NCI-H1048 (cell line): ENCODE measurements around the gene SERPIND1.

Experiments
- DNase-seq: peaks from one replicate; lab custom pipeline; 2025; lab: John Stamatoyannopoulos, UW

The SERPIND1 gene

DNA sequence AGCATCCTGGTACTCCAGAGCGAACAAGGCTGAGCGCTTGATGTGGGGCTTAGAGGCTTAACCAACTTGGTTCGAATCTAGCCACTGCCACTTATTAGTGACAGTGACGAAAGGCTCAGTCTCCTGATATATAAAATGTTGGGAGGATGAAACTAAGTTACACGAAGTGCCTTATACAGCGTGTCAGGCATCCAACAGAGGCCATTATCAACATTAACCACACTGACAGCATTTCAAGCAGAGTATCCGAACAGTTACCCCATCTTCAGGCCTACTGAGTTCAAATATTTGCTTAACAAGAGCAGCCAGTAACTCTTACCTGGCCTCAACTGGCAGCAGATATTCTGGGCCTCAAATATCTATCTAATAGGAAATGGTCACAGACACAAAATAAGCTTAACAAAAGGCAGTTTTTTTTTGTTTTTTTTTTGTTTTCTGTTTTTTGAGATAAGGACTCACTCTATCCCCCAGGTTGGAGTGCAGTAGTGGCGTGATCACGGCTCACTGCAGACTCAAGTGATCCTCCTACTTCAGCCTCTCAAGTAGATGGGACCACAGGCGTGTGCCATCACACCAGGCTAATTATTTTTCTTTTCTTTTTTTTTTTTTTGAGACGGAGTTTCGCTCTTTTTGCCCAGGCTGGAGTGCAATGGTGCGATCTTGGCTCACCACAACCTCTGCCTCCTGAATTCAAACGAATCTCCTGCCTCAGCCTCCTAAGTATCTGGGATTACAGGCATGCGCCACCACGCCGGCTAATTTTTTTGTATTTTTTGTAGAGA is 2.9 kb downstream of the SERPIND1 start:
- DNase-seq: no peak

DNA sequence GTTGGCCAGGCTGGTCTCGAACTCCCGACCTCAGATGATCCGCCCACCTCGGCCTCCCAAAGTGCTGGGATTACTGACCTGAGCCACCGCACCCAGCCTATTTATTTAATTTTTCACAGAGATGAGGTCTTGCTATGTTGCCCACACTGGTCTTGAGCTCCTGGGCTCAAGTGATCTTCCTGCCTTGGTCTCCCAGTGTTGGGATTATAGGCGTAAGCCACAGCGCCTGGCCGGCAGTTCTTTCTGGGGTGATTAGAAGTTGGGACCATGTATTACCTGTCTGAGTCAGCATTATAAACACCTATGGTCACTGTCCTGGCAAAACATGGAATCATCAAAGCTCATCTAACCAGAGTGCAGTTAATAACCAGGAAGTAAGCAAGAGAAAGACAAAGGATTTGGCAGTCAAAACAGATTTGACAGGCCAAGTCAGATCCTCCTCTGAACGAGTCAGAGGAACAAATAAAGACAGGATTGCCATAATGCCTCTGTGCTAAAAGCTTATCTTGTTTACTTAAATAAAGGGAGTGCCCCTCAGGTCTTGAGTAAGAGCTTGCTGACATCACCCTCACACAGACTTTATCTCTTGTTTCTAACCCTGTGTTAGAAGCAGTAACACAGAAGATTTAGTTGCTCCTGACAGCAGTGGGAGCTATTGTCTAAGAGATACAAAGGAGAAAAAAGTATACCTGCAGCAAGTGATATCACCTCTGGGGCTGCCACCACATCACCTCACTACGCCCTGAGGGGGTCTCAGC is 3.7 kb downstream of the SERPIND1 start:
- DNase-seq: no peak

DNA sequence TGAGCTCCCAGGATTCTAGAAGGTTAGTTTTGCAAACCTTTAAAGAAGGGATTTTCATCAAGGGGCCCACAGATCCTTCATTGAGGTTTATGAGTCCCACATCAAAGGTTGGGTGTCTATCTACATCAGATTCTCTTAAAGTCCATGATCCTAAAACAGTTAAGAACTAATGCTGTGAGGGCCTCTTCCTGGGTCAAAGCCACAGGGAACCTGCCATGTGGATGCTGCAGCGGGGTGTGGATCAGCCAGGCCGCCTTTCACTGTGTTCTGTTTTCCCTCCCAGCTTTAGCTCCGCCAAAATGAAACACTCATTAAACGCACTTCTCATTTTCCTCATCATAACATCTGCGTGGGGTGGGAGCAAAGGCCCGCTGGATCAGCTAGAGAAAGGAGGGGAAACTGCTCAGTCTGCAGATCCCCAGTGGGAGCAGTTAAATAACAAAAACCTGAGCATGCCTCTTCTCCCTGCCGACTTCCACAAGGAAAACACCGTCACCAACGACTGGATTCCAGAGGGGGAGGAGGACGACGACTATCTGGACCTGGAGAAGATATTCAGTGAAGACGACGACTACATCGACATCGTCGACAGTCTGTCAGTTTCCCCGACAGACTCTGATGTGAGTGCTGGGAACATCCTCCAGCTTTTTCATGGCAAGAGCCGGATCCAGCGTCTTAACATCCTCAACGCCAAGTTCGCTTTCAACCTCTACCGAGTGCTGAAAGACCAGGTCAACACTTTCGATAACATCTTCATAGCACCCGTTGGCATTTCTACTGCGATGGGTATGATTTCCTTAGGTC is 5.3 kb downstream of the SERPIND1 start:
- no peak for DNase-seq

DNA sequence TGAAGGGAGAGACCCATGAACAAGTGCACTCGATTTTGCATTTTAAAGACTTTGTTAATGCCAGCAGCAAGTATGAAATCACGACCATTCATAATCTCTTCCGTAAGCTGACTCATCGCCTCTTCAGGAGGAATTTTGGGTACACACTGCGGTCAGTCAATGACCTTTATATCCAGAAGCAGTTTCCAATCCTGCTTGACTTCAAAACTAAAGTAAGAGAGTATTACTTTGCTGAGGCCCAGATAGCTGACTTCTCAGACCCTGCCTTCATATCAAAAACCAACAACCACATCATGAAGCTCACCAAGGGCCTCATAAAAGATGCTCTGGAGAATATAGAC is 5.9 kb downstream of the SERPIND1 start:
- no peak for DNase-seq

DNA sequence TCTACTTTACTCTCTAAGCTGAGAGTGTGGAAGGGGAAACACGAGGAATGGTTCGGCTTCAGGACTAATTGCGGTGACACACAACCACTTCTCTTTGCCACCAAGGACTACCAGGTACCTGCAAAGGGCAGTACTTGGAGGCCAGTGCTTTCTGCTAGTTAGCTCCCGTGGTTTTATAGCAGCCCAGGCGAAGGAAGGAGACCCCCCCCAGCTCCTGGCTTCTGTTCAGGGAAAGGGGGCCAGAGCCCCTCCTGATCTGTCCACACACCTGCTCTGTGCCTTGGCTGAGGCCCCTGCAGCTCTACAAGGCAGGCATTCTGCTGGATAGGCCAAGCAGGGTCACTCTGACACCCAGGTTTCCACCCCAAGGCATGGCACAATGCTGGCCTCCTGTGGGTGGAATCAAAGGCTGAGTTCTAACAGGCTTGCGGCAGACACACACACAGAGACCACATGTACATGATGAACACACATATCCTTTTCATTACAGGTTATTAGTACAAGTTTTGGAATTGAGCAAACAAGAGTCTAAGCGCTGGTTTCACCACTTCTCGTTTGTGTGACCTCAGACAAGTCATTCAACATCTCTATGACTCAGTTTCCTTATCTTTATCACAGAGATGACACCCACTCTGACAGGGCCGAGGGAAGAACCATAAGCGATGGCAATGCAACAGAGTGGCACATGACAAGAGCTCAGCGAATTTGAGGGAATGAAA is 7.5 kb downstream of the SERPIND1 start:
- no peak for DNase-seq

DNA sequence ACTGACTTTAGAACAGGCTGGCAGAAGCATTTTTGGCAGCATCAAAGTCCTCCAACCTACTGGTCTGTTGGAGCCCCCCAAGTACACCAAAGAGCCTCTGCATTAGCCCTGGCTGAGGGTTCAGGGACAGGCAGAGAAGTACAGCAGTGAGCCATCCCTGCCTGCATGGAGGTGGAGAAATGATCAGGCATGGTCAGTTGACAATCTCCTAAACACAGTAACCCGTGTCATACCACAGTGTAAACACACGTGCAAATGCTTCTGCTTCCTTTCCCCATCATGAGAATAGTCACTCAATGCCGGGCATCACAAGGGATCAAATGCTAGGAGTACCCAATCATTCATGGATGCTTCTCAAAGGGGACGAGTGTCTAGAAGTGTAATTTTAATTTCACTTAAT is 8.2 kb downstream of the SERPIND1 start:
- DNase-seq: no peak

DNA sequence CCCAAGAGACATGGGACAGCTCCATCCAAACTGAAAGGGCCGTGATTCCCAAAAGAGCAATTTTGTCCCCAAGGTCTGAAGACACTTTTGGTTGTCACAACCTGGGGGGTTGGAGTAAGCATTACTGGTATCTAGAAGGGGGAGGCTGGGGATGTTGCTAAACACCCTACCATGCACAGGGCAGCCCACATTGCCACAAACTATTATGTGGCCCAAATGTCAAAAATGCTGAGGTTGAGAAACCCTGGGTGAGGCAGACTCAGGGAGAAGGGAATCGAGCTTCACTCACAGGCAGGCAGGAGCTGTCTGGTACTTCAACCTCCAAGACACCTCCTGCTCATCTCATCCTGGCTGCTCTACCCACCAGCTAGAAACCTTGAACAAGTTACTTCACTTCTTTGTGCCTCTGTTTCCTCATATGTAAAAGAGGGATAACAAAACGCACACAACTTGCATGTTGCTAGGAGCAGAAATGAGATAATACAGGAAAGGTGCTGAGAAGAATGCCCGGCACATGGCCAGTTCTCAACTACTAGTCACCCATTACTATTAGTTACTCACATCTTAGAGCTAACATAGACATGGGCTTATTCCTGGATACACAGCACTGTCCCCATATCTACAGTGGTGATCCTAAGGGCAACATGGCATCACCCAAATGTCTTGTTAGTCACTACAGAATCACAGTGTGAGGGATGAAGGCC is 8.8 kb downstream of the SERPIND1 start:
- DNase-seq: no peak

DNA sequence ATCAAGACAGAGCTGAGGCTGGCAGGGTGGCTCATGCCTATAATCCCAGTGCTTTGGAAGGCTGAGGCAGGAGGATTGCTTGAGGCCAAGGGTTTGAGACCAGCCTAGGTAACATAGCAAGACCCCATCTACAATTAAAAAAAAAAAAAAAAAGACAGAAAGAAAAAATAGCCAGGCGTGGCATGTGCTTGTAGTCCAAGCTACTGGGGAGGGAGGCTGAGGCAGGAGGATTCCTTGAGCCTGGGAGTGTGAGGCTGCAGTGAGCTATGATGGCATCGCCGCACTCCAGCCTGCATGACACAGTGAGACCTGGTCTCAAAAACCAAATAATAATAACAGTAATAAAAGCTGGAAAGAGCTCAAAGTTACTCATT is 9.4 kb downstream of the SERPIND1 start:
- no peak for DNase-seq

DNA sequence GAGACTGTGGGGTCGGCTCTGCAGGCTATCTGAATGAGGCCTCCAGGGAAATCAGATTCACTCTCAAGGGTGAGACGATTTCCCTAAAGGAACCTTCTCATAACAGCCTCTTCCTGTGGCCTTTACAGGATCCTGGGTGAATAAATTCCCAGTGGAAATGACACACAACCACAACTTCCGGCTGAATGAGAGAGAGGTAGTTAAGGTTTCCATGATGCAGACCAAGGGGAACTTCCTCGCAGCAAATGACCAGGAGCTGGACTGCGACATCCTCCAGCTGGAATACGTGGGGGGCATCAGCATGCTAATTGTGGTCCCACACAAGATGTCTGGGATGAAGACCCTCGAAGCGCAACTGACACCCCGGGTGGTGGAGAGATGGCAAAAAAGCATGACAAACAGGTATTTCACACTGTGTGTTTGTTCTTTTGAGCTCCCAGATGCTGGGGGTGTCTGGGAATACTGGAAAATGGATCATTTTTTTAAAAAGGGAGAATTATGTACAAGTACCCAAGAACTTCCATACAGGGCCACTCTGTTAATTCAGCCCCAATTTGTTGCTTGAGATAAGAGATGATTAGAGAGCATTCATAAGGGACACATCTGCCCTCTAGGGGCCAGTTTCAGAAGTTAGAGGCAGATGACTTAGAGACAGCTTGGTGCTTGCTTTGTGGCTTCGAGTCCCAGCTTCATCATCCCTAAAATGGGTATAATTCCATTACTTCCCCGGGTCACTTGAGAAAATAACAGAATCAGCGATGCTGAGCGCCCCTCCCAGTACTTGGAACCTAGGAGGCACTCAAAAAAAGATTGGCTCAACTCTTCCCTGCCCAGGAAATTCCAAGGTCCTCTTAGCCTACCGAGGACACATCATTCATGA is 10.2 kb downstream of the SERPIND1 start:
- no peak for DNase-seq

DNA sequence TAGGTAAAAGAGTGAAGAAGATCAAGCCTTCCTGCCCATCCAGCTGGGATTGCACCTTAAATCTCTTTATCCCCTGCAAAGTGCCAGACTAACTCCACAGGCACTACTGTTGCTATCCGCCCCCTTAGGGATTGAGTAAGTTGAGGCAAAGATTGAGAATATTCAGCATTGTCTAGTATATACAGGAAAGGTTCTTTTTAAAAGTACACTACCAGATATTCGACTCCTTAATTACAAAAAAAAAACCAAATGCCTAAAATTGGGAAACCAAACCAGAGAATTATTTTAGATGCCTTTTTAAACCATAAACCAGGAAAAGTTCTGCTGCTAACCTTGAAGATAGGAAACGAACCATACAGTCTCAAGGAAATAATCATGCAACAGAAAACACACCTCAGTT is 11.5 kb downstream of the SERPIND1 start:
- DNase-seq: no peak

DNA sequence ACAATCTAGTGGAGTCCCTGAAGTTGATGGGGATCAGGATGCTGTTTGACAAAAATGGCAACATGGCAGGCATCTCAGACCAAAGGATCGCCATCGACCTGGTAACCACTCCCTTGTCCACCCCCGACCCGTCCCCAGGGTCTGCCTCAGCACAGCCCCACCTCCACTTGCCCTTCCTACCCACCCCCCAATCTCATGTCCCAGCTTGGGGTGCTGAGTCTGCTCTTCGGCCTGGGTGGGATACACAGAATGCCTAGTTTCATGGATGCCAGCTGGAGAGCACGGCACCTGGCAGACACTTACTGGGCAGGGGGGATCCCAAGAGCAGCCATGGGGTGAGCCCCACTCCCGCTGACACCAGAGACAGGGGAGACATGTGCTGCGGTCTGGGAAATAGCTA is 12.1 kb downstream of the SERPIND1 start:
- no peak for DNase-seq

DNA sequence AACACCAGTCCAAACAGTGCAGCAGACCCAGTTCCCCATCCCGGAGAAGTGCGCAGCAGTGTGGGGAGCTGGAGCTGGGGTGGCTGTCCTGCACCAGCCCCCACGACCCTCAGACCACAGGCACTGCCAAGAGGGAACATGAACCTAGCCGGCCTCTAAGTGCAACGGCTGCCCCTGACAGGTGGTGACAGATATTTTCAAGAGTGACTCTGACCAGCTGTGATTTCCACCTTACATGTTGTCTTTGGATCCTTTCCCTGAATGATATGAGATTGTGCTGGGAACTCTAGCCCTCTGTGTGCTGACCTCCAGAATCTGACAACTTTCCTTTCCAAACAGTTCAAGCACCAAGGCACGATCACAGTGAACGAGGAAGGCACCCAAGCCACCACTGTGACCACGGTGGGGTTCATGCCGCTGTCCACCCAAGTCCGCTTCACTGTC is 12.6 kb downstream of the SERPIND1 start:
- DNase-seq: no peak

DNA sequence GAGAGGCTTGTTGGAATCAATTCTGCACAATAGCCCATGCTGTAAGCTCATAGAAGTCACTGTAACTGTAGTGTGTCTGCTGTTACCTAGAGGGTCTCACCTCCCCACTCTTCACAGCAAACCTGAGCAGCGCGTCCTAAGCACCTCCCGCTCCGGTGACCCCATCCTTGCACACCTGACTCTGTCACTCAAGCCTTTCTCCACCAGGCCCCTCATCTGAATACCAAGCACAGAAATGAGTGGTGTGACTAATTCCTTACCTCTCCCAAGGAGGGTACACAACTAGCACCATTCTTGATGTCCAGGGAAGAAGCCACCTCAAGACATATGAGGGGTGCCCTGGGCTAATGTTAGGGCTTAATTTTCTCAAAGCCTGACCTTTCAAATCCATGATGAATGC is 13.3 kb downstream of the SERPIND1 start:
- DNase-seq: no peak

DNA sequence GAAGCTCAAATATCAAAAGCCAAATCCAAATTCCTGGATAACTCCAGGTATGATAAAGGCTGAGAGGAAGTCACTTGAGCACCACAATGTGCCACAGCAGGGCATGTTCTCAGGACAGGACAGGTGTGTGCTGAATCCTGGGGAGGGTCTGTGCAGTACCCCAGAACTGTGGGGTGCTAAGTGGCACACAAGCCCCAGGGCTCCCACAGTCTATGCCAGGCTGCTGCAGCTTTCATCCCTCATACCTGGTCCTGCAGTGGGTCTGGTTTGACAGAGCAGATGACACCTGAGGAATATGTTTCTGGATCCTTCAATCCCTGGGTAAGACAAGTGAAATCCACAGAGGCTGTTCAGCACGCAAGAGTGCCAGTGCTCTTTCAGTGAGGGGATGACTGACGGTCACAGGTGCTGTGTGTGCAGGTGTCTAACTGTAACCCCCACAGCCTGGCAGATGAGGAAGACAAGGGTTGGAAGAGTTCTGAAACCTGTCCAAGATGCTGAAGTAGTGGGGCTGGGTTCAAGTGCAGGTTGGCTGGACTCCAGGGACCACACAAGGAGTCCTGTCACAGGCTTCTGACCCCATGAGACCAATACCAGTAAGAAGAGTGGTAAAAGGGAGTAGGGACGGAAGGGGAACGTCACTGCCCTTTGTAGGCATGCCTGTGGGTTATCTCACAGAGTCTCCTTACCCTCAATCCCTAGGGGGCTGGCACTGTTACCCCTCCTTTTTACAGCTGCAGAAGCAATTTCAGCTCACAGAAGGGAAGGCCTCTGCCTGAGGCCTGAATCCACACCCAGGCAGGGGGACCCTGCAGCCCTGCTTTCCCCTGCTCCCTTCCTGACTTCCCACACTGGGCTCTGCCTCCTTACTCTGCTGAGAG is 14.1 kb downstream of the SERPIND1 start:
- no peak for DNase-seq

DNA sequence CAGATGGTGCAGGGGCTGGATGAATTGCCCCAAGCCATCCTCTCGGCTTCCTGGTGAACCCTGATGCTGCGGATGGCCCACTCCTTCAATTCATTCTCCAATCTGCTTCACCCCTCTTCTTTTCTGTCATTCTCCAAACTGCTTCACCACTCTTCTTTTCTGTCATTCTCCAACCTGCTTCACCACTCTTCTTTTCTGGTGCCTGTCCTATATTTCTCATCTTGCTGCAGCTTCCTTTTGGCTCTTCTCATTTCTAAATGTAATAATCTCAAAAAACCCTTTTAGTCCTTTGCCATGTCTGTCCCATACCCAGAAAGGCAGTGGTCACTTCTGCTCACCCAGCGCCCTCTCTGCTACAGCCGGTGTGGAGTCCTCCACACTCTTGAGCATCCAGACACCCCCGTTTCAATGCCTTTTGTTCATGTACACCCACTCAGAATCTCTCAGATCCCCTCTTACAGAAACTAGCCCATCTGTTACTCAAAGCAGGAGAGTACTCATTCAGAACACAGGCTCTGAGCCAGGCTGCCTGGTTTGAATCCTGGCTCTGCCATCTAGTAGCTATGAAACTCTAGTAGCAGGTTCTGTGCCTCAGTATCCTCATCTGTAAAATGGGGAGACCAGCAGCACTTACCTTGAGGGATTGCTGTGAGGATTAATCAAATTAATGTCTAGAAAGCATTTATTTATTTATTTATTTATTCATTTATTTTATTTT is 14.9 kb downstream of the SERPIND1 start:
- DNase-seq: no peak

DNA sequence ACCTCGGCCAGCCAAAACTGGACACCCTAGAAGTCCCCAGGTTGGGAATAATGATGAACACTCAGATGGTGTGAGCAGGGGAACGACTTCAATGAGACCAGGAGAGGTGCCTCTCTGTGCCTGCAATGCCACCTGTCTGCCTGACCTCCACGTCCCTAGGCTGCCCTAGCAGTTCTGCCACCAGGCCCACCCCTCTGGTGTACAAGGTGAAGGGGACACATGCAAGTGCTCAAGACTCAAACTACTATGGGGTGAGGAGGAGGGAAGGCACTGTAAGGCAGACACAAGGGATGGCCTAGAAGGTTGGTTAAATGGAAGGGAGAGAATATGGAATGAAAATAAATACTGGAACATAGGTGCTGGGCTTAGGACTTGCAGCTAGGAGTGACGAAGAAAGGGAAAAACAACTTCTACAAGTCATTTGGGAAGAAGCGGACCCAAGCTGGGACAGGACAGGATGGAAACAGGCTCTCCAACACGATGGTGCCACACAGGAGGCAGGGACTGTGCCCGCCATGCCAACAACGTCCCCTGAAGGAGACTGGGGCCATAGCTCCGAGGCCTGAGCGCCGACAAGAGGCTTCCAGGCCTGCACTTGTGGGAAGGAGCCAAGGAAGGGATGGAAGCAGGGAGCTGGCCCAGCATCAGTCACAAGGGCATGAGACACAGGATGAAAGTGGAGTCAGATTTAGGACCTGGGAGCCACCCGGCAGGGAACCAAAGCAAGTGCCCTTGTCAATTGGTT is 18.5 kb downstream of the SERPIND1 start:
- DNase-seq: no peak

DNA sequence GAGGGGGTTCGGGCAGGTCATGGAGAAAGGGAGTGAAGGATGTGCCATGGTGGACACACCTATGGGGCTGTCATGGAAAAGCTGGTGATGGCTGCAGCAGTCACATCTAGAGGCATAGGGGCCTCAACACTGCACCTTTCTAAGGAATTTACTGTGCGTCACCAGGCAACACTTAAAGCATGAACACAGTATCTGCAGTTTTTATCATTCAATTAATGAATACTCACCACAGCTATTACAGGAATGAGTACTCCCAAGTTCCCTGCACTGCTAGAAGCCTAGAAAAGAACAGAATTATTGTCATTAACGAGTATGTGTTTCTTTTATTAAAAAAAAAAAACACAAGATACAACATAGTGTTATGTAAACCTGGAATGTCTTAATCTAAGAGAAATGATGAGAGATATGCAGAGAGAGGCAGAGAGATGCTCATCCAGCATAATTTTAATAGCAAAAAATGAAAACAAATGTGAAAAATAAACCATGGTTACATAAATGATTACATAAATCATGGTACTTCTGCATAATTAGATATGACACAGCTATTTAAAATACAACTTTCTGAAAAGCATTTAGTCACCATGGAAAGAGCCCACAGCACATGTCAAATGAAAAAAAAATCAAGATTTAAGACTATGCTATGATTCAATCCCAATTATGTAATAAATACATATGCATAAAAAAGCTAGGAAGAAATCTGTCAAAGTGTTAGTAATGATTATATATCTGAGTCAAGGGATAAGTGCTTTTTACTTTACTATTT is 19.2 kb downstream of the SERPIND1 start:
- no peak for DNase-seq
